ENCODE data around the gene CYP27A1.
"Not testable (repeated sequence)": the region's sequence is repeated elsewhere in the genome, so short reads cannot be mapped to it uniquely, and the experiment has no call there.

The CYP27A1 gene

DNA sequence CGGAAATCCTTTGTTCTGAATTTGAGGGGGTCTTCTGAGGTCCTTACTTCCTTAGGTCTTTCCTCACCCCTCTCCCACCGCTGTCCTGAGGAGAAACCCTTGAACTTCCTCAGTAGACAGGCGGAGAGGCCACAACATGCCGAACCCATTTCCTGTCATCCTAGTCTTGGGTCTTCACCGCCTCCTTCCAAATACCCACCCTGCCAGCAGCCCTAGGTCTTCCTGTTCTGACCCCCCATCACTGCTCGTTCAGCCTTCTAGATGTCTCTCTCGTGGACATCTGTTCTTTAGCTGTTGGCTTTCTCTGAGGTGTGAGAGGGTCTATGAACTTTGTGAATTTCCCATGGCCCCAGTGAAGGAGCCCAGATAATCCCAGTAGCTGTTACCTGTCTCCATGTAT, 27.2 kb upstream of the CYP27A1 start:
- Mint-ChIP-seq H3K36me3 (ENCODE audit: low read depth) (peaks cover 70% of the 10 kb centered on the region), H3K27me3 (no peaks in the 10 kb centered on the region), H3K4me3 (no peak overlapping the region), H3K4me1 (ENCODE audit: low read depth) (no peaks in the 10 kb centered on the region), H3K9me3 (no peaks in the 10 kb centered on the region), H3K27ac (no peak overlapping the region)
- DNase-seq = no peak

DNA sequence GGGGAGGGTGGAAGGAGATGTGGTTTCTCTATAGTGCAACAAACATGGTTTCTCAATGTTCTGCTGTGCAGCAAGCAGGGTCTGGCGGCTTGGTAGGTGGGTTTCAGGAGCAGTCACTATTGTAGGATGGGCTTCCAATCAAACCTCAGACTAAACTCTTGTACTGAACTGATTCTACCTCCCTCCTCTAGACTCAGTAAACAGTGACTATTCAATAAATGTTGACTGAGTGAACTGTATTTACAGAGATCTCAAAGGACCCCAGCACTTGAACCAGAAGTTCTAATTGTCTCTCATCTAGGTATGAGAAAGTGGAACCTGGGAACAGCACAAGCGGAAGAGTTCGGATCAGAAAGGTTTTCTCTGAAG, 26.8 kb upstream of the CYP27A1 start:
- DNase-seq = no peak
- Mint-ChIP-seq H3K36me3 (ENCODE audit: low read depth) (peaks cover 66% of the 10 kb centered on the region), H3K4me1 (ENCODE audit: low read depth) (no peaks in the 10 kb centered on the region), H3K27me3 (no peaks in the 10 kb centered on the region), H3K27ac (no peak overlapping the region), H3K4me3 (no peak overlapping the region), H3K9me3 (no peaks in the 10 kb centered on the region)

DNA sequence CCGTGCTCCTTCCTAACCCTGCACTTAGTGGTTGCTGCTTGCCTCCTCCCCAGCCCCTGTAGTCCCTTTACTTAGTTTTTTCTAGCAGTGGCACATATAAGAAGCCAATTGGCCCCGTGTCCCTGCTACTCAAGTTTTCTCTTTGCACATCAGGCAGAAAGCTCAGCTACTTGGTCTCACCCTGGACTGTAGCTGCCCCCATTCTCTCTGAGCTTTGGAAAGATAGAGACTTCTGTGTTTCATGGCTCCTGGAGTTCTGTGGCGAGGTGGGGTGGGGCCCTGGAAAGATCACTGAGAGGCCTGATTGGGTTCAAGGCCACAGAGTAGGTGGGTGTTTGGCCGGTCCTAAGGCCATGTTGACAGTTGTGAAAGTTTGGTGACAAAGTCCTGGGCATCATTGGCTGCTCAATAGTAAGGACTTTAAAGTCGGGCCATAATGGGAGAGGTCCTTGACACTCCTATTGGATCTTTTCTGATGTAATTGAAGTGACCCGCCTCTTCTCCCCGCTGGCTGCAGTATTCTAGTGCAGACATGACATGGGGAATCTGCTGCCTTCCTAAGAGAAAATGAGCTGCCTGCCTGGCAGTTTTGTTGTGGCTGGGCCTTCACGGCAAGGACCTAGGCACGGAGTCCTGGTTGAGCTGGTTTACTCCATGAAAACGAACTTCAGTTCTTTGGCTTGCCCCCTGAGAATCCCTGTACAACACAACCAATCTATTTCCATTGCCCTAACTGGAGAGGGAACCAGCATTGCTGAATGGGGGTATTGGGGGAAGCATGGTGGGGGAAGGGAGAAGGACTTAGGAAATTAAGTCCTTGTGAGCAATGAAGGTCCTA, 26.2 kb upstream of the CYP27A1 start:
- Mint-ChIP-seq H3K36me3 (ENCODE audit: low read depth) (peaks cover 60% of the 10 kb centered on the region), H3K4me3 (no peak overlapping the region), H3K4me1 (ENCODE audit: low read depth) (no peaks in the 10 kb centered on the region), H3K27ac (no peak overlapping the region), H3K9me3 (no peaks in the 10 kb centered on the region), H3K27me3 (no peaks in the 10 kb centered on the region)
- DNase-seq = no peak

DNA sequence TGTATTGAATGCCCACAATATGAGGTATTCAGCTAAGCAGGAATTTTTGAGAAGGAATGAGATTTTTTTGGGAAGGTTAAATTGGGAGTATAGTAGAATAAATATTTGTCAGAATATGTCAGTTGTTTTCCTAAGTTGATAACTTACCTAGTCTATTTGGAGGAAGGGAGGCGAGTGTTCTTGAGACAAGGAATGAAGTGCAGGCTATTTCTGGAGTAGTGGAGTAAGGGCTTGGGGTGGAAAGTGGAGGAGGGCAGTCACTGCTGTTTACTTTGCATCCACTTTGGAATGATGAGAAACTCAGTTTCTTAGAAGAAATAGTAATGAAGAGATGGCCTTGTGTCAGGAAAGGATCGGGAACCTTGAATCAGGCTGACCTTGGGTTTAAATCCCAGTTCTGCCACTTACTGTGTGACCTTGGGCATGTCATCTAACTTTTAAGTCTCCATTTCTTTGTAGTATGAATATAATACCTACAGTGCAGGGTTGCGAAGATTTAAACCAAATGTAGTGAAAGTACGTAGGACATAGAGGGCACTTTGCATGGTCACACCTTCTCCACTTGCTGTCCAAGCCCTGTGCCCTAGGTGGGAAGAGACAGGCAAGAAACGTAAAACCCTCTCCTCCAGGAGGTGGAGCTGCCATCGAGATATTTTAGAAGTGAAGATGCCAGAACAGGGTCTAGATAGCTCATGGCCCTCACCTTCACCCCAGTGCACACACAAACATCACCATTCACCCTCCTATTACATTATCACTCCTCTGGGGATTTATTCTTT, 25.2 kb upstream of the CYP27A1 start:
- Mint-ChIP-seq H3K4me3 (no peak overlapping the region), H3K4me1 (ENCODE audit: low read depth) (no peaks in the 10 kb centered on the region), H3K9me3 (no peaks in the 10 kb centered on the region), H3K27me3 (no peaks in the 10 kb centered on the region), H3K36me3 (ENCODE audit: low read depth) (peaks cover 52% of the 10 kb centered on the region), H3K27ac (no peak overlapping the region)
- no peak for DNase-seq

DNA sequence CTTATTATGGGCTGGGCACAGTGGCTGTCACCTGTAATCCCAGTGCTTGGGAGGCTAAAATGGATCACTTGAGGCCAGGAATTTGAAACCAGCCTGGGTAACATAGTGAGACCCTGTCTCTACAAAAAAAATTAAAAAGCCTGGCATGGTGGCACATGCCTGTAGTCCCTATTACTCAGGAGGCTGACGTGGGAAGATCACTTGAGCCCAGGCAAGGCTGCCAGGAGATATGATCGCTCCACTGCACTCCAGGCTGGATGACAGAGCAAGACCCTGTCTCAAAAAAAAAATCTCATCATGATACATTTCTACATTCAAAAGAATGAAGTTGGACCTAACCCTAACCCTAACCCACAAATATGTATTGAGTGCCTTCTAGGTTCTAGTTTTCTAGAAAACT, 20.2 kb upstream of the CYP27A1 start:
- Mint-ChIP-seq H3K27me3 (no peaks in the 10 kb centered on the region), H3K4me1 (ENCODE audit: low read depth) (no peaks in the 10 kb centered on the region), H3K27ac (no peak overlapping the region), H3K9me3 (no peaks in the 10 kb centered on the region), H3K36me3 (ENCODE audit: low read depth) (peaks cover 3% of the 10 kb centered on the region), H3K4me3 (no peak overlapping the region)
- DNase-seq = no peak

DNA sequence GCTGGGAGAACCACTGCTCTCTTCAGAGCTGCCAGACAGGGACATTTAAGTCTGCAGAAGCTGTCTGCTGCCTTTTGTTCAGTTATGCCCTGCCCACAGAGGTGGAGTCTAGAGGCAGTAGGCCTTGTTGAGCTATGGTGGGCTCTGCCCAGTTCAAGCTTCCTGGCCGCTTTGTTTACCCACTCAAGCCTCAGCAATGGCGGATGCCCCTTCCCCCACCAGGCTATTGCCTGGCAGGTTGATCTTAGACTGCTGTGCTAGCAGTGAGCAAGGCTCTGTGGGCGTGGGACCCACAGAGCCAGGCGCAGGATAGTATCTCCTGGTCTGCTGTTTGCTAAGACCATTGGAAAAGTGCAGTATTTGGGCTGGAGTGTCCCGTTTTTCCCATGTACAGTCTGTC, 9.2 kb upstream of the CYP27A1 start:
- DNase-seq; H3K4me1 Mint-ChIP-seq (ENCODE audit: low read depth); H3K4me3 Mint-ChIP-seq; H3K27me3 Mint-ChIP-seq; H3K27ac Mint-ChIP-seq: not testable (repeated sequence)
- peaks cover 15% of the 10 kb centered on the region for H3K9me3 Mint-ChIP-seq
- H3K36me3 Mint-ChIP-seq (ENCODE audit: low read depth) = peaks cover 32% of the 10 kb centered on the region

DNA sequence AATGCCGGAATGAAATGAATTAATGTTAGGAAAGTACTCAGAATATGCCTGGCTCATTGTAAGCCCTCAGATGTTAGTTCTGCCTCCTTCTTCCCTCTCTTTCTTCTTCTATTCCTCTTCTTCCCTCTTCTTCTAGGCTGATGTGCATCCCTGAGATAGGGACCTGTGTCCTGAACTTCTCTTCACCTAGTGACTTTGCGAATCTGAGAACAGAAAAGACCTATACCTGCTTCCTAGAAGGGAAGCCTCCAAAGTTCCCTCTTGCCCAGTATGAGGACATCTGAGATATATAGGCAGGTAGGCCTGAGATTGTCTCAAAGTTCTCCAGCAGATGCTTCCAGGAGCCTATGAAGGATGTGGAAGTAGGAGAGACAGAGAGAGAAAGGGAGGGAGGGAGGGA, 8.1 kb upstream of the CYP27A1 start:
- Mint-ChIP-seq H3K4me3 (no peak overlapping the region), H3K9me3 (peaks cover 18% of the 10 kb centered on the region), H3K27me3 (peaks cover 3% of the 10 kb centered on the region), H3K27ac (no peak overlapping the region), H3K36me3 (ENCODE audit: low read depth) (peaks cover 35% of the 10 kb centered on the region), H3K4me1 (ENCODE audit: low read depth) (no peaks in the 10 kb centered on the region)
- DNase-seq = no peak

DNA sequence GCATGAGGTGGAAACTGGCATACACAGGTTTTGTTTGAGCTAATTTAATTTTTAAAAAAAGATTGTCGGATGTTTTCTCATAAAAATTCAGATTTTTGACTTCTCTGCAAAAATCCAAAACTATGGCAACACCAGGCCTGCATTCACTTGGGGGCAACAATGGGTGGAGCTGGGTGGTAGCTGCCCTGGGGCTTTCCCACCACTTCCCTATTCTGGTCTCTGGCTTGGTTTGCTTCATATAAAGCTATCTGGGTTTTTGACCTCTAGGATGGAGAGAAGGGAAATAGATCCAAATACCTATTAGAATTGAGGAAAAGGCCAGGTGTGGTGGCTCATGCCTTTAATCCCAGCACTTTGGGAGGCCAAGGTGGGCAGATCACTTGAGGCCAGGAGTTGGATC, 5.5 kb upstream of the CYP27A1 start:
- Mint-ChIP-seq H3K9me3 (peaks cover 18% of the 10 kb centered on the region), H3K4me1 (ENCODE audit: low read depth) (peaks cover 7% of the 10 kb centered on the region), H3K27ac (no peak overlapping the region), H3K27me3 (peaks cover 28% of the 10 kb centered on the region), H3K36me3 (ENCODE audit: low read depth) (peaks cover 28% of the 10 kb centered on the region), H3K4me3 (no peak overlapping the region)
- no peak for DNase-seq

DNA sequence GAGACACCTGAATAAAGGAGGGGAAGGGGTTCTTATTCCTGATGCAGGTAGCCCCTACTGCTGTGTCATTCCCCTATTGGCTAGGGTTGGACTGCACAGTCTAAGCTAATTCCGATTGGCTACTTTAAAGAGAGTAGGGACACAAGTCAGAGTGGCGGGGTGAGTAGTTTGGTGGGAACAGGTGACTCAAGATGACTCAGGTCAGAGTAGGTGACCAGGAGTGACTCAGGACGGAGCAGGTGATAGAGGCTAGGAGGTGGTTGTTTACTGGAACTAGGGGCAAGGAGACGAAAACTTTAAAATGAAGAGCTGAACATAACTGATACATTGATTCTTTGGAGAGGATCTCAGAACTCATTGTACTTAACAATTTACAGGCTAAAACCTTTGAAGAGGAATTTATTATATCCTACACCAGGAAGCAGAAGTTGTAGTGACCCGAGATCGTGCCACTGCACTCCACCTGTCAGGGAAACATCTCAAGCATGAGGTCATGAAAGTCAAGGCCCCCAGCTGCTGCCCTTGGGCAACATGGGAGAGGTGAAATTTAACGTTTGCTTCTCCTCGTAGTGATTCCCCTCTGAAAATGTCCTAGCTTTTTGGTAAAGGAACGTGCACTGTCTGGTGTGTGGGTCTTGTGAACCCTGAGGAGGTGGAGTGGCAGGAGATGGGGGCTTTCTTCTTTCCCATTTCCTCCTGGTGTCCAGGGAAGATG, 4.5 kb upstream of the CYP27A1 start:
- peaks cover 33% of the 10 kb centered on the region for H3K27me3 Mint-ChIP-seq
- peaks cover 21% of the 10 kb centered on the region for H3K36me3 Mint-ChIP-seq (ENCODE audit: low read depth)
- H3K9me3 Mint-ChIP-seq = peaks cover 18% of the 10 kb centered on the region
- peaks cover 8% of the 10 kb centered on the region for H3K4me1 Mint-ChIP-seq (ENCODE audit: low read depth)
- H3K27ac Mint-ChIP-seq = no peak overlapping the region
- no peak for DNase-seq
- H3K4me3 Mint-ChIP-seq = no peak overlapping the region

DNA sequence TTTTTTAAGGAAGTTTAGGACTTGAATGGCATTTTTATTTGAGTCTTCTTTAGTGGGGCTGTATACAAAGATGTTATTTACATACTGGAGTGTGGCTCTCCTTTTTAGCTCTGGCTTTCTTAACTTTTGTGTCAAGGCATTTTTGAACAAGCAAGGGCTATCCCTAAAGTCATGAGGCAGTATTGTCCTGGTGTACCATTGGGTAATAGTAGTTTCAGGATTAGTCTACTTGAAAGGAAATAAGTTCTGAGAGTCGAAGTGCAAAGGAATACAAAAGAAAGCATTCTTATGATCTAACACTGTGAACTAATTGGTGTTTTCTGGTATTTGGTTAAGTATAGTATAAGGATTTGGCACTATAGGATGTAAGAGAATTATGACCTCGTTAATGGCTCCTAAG, 1.9 kb upstream of the CYP27A1 start:
- Mint-ChIP-seq H3K4me3 (no peak overlapping the region), H3K9me3 (peaks cover 18% of the 10 kb centered on the region), H3K27ac (no peak overlapping the region), H3K27me3 (peaks cover 51% of the 10 kb centered on the region), H3K36me3 (ENCODE audit: low read depth) (peaks cover 16% of the 10 kb centered on the region), H3K4me1 (ENCODE audit: low read depth) (peaks cover 8% of the 10 kb centered on the region)
- no peak for DNase-seq

DNA sequence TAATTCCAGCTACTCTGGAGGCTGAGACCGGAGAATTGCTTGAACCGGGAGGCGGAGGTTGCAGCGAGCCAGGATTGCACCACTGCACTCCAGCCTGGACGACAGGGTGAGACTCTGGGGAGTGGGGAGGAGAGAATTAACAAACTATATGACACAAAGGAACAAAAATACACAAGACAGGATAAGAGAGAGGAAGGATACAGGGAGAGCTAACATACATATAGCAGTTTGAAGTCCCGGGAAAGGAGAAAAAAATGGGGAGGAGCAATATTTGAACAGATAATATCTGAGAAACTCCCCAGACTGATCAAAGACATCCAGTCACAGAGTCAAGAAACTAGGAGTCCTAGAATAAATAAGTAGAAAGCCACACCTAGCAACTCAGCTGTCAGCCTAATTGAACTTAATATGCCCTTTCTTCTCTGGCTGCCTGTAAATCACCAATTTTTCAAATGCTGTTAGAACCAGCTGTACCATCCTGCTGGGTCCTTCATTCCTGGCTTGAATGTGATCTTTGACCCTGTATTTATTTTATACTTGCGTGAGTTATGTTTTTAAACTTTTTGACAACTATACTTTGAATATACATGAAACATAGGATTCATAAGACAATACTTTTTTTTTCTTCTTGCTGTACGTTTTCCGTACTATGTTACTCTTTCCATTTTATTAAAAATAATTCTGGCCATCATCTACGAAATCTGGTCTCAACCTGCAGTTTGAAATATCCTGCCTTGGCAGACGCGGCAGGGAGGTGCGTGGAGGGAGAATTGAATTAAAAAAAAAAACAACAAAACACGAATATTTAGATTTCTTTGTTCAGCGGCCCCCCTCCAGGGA, 876 bp upstream of the CYP27A1 start:
- H3K27me3 Mint-ChIP-seq = peaks cover 55% of the 10 kb centered on the region

DNA sequence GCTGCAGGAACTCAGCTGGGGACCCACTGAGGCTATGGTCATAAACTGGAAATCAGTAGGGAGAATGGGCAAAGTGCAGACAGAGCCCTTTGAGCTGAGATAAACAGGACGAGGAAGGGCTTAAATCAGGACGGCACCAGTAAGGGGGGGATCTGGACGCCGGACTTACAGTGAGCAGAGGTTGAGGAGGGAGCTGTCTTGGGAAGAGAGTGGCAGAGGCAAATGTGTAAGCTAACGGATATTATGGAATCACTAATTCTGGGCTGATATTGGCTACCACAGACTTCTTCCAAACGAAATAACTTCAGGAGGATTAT, 539 bp downstream of the CYP27A1 start:
- Mint-ChIP-seq H3K36me3 (ENCODE audit: low read depth) (peaks cover 4% of the 10 kb centered on the region), H3K9me3 (peaks cover 4% of the 10 kb centered on the region), H3K4me3 (no peak overlapping the region), H3K27me3 (peaks cover 55% of the 10 kb centered on the region), H3K27ac (no peak overlapping the region), H3K4me1 (ENCODE audit: low read depth) (peaks cover 8% of the 10 kb centered on the region)
- DNase-seq = no peak

More for the DNA sequence above, 876 bp upstream of the CYP27A1 start:
- Mint-ChIP-seq H3K27ac (no peak overlapping the region), H3K36me3 (ENCODE audit: low read depth) (peaks cover 14% of the 10 kb centered on the region), H3K4me3 (no peak overlapping the region), H3K4me1 (ENCODE audit: low read depth) (peaks cover 8% of the 10 kb centered on the region), H3K9me3 (peaks cover 13% of the 10 kb centered on the region)
- no peak for DNase-seq

DNA sequence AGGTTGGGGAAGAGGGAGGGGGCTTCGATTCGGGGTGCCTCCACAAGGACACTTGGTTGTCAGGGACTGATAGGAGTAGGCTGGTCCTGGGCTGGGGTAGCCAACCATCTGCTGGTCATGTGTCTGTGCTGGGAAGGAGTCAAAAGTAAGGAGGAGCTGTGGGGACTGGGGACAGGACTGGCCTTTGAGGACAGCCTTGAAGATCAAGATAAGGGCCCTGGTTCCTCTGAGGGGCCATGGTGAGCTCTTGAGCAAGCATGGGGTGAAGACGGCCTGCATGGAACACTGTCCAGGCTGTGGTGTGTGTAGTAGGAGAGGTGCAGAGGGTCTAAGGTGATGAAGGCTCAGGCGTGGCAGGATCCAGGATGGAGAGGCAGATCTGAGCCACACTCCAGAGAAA, 1.7 kb downstream of the CYP27A1 start:
- H3K36me3 Mint-ChIP-seq (ENCODE audit: low read depth) = no peaks in the 10 kb centered on the region
- no peaks in the 10 kb centered on the region for H3K9me3 Mint-ChIP-seq
- peaks cover 53% of the 10 kb centered on the region for H3K27me3 Mint-ChIP-seq
- DNase-seq = no peak
- peaks cover 8% of the 10 kb centered on the region for H3K4me1 Mint-ChIP-seq (ENCODE audit: low read depth)
- H3K4me3 Mint-ChIP-seq = no peak overlapping the region
- H3K27ac Mint-ChIP-seq = no peak overlapping the region

DNA sequence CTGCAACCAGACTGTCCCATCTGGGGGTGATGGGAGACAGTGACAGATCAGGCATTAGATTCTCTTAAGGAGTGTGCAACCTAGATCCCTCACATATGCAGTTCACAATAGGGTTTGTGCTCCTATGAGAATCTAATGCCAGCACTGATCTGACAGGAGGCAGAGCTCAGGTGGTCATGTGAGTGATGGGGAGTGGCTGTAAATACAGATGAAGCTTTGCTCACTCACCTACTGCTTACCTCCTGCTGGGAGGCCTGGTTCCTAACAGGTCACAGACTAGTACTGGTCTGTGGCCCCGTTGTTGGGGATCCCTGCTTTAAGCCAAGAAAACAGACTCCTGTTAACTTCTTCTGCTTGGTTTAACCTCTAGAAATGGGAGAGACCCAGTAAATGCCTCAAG, 3.2 kb downstream of the CYP27A1 start:
- Mint-ChIP-seq H3K9me3 (no peaks in the 10 kb centered on the region), H3K27ac (no peak overlapping the region), H3K4me1 (ENCODE audit: low read depth) (peaks cover 8% of the 10 kb centered on the region), H3K27me3 (peaks cover 43% of the 10 kb centered on the region), H3K36me3 (ENCODE audit: low read depth) (no peaks in the 10 kb centered on the region), H3K4me3 (no peak overlapping the region)
- no peak for DNase-seq

Measured in activated T-cell treated with anti-CD3 and anti-CD28 coated beads, Interleukin-2, amount 50 U/mL, for 24 hours (primary cell).